WTC11 (cell line): ENCODE measurements around the gene SSR3.

Experiments
- ATF1 ChIP-seq: sonication (generic); formaldehyde crosslinking; IDR thresholded peaks from 2 replicates; pipeline ENCODE4 v1.8.1; 2023; ENCODE audit warnings: mild to moderate bottlenecking, moderate library complexity, missing genetic modification reagents
- CTCF ChIP-seq: fragments of 200-600 bp; IDR thresholded peaks from 2 replicates; pipeline ENCODE4 v1.8.0; 2022; ENCODE audit warnings: antibody characterized with exemption
- ELF4 ChIP-seq: sonication (generic); formaldehyde crosslinking; IDR thresholded peaks from 2 replicates; pipeline ENCODE4 v1.8.1; 2022; ENCODE audit warnings: low read depth, mild to moderate bottlenecking, moderate library complexity, missing genetic modification reagents
- FOXP1 ChIP-seq: sonication (generic); formaldehyde crosslinking; IDR thresholded peaks from 2 replicates; pipeline ENCODE4 v1.8.0; 2022; ENCODE audit warnings: missing genetic modification reagents, mild to moderate bottlenecking, moderate library complexity, borderline replicate concordance
- FOXP4 ChIP-seq: sonication (generic); formaldehyde crosslinking; IDR thresholded peaks from 2 replicates; pipeline ENCODE4 v1.8.0; 2022; ENCODE audit warnings: mild to moderate bottlenecking, missing genetic modification reagents
- JUN ChIP-seq: sonication (generic); formaldehyde crosslinking; IDR thresholded peaks from 2 replicates; pipeline ENCODE4 v1.8.0; 2023; ENCODE audit warnings: mild to moderate bottlenecking, missing genetic modification reagents
- KAT7 ChIP-seq: sonication (generic); formaldehyde crosslinking; IDR thresholded peaks from 2 replicates; pipeline ENCODE4 v1.8.1; 2023; ENCODE audit warnings: missing genetic modification reagents, mild to moderate bottlenecking, borderline replicate concordance
- PRDM15 ChIP-seq: sonication (generic); formaldehyde crosslinking; IDR thresholded peaks from 2 replicates; pipeline ENCODE4 v1.8.0; 2022; ENCODE audit warnings: missing genetic modification reagents
- SP1 ChIP-seq: sonication (generic); formaldehyde crosslinking; conservative IDR thresholded peaks from 2 replicates; pipeline ENCODE4 v1.8.1; 2022; ENCODE audit warnings: missing genetic modification reagents
- ZBTB43 ChIP-seq: sonication (generic); formaldehyde crosslinking; IDR thresholded peaks from 2 replicates; pipeline ENCODE4 v1.8.1; 2023; ENCODE audit warnings: mild to moderate bottlenecking, missing genetic modification reagents
- ZNF425 ChIP-seq: fragments of 250-450 bp; sonication (Bioruptor Pico); conservative IDR thresholded peaks from 2 replicates; pipeline ENCODE4 v1.9.0; 2021; ENCODE audit warnings: mild to moderate bottlenecking

GRCh38 chr3:156576051-156576450 lies 21.1 kb upstream of the SSR3 start:
- TF ChIP-seq CTCF (no peak), ZBTB43 (CRISPR knock-in tag) (no peak), KAT7 (CRISPR knock-in tag) (no peak), ZNF425 (no peak), FOXP4 (CRISPR knock-in tag) (no peak), ATF1 (CRISPR knock-in tag) (no peak), SP1 (CRISPR knock-in tag) (no peak), ELF4 (CRISPR knock-in tag) (no peak), FOXP1 (CRISPR knock-in tag) (no peak), PRDM15 (no peak), JUN (no peak)
